NT2/D1 (cell line): ENCODE data around the gene ABLIM1.

ENCODE experiments used
- SUZ12 ChIP-seq: IDR thresholded peaks from 2 replicates; pipeline ENCODE4 v1.6.1; 2011; ENCODE audit not compliant: insufficient read length, insufficient read depth; ENCODE audit errors: extremely low read depth
- ZNF274 ChIP-seq: IDR thresholded peaks from 2 replicates; pipeline ENCODE4 v1.6.1; 2011; ENCODE audit warnings: mild to moderate bottlenecking, low read depth, low read length

- TF ChIP-seq ZNF274, result no peak
- no peak for TF ChIP-seq SUZ12
Measured at GRCh38 chr10:114541797-114542160, 116.3 kb downstream of the ABLIM1 start.
